ENCODE results near the gene TMIGD3.

TMIGD3 gene

DNA sequence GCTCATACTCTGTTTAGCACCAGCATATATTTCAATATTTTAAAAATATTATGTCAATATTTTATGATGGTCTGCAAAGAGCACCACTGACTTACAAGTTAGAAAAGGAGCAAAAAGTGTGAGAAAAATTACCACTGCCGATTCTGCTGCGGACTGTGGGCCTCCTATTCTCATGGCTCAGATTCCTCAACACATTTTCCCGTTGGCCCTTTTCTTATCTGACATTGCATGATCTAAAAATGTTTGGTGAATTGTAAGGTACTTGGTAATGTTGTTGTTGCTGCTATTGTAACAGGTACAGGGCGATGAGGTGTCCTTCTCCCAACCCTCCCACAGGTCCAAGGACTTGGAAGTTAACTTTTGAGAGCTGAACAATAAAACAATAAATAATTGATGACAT is 28.9 kb downstream of the TMIGD3 start:
- no peak for DNase-seq (ENCODE audit: low spot score)

DNA sequence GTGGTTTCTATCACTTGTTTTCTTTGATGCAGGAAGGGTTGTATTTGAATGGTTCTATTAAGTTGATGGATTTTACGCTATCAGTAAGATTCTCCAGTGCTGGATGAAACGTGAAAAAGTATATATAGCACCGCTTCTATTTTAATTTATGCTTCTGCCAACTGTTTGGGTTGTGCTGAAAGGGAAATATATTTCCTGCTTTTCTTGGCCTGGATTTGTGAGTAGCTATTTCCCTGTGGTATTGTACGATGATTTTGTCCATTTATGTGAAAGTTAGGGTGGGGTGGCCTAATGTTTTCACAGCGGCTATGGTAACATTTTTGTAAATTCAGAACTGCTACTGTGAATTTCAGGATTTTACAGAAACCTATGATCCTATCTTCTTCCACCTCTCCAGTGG is 29.3 kb downstream of the TMIGD3 start:
- DNase-seq (ENCODE audit: low spot score) = no peak

DNA sequence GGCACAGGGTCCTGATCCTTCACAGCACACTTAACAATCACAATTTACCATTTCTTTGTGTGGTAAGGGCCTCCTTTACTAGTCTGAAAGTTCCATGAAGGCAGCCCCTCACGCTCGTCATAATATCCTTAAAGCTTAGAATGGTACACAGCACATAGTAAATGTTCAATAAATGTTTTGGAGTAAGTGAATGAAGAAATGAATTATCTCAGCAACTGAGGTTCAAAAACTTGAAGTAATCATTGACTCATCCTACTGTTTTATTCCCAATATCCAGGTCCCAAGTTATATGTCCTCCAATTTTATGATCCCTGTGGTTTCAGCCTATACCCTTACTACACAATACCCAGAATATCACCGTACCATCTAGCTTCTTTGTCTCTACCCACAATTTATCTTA is 31.9 kb downstream of the TMIGD3 start:
- no peak for DNase-seq (ENCODE audit: low spot score)

DNA sequence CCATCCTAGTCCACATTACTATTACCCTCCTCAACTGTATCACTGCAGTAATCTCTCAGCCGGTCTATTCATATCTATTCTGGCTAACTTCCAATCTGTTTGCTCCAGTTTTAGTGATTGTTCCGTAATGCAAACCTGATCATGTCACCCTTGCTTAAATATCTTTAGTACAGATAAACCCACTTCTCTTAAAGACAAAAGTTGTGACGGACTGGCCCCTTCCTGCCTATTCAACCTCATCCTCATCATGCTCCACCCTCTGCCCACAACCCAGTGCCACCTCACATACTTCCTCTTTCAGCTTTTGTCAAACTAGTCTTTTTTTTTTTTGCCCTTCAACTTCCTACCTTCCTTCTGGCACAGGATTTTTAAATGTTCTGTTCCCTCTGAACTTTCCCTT is 32.4 kb downstream of the TMIGD3 start:
- DNase-seq (ENCODE audit: low spot score) = no peak

DNA sequence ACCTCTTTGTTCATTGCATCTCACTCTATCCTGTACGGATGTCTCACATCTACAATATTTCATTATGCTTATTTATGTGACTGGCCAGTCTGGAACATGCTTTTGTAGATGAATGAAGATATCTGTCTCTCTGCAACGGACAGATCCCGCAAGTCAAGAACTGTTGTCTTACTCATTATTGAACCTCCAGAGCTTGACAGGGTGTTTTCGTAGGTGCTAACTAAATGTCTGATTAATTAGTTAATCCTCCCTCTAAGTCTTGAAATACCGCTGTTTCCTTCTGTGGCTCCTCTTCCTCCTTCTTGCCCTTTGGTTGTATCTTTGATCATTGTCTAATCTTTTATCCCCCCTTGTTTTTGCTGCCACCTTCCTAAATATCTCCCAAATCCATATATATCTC is 32.8 kb downstream of the TMIGD3 start:
- DNase-seq (ENCODE audit: low spot score) = no peak

DNA sequence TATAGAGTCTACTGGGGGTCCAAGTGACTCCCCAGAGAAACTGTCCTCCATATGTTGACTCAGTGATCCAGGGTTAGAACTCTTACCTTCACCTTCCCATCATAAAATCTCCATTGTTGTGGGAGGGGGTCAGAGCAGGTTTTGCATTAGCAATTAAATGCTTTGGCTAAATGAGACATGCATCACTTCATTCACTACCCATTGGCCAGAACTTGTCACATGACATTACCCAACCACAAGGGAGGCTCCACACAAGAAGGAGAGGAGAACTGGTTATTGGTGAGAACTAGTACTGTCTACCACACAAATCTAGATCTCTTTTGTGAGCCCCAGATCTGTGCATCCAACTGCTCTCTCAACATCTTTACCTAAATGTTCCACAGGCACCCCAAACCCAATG is 33.9 kb downstream of the TMIGD3 start:
- DNase-seq (ENCODE audit: low spot score) = no peak

DNA sequence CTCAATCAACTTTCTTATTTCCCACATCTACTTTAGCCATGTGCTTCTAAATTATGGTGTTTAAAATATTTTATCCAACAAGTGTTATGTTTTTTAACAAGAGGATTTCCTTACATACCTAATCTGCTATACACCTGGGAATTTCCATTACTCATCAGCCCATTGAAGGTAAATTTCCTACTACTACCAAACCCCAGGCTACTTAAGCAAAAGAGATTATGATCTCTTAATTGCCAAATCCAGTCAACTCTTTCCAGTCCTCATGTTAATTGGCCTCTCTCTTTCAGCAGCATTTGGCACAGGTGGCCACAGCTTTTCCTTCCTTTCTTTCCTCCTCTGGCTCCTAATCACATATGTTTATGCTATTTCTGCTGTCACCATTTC is 34.7 kb downstream of the TMIGD3 start:
- no peak for DNase-seq (ENCODE audit: low spot score)

DNA sequence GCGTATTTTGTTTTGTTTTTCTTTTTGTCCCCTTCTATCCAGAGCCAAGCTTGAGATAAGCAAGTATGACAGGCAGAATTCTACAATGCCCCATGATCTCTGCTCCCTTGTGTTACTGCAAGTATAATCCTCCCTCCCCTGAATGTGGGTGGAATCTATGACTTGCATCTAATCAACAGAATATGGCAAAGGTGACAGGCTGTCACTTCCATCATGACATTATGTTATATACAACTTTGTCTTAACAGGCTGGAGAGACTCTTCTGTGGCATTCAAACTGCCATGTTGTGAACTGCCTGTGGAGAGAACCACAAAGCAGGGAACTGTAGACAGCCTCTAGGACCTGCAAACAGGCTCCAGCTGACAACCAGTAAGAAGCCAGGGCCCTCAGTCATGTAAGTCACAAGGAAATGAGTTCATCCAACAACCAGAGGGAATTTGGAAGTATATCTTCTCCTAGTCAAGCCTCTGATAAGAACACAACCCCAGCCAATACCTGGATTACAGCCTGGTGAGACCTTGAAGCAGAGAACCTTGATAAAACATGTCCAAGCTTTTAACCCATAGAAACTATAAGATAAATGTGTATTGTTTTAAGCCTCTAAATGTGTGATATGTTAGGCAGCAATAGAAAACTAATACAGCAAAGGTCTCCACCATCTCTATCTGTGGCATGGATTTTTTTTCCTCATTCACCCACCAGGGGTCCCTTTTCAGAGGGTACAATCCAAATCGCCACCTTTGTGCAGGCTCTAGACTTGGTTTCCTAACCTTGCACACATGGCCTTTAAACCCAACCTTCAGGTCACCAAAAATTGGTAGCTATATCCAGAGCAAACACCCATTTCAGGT is 35.3 kb downstream of the TMIGD3 start:
- no peak for DNase-seq (ENCODE audit: low spot score)

DNA sequence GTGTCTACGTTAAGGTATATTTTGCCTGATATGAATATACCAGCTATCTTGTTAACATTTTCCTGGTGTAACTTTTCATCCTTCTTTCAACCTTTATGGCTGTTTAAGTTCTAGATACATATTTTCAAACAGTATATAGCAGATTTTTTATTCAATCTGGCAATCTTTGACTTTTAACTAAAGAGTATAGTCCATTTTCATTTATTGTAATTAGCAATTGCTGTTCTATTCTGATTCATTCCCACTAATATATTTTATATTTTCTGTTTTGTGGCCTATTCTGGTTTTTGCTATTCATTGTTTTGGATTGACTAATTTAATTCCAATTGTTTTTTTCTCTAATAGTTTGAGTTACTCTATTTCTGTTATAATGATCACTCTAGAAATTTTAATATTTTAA is 37.0 kb downstream of the TMIGD3 start:
- DNase-seq (ENCODE audit: low spot score) = no peak

DNA sequence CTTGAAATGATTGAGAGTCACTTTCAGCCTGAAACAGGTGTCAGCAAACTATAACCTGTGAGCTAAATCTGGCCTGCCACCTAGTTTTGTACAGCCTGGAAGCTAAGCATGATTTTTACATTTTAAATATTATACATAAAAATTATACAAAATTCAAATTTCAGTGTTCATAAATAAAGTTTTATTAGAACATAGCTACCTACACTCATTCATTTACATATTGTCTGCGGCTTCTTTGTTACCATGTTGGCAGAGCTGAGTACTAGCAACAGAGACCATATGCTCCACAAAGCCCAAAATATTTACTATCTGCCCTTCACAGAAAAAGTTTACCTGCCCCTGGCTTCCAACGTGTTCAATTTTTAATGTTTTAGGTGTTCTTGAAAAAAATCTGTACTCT is 37.7 kb downstream of the TMIGD3 start:
- no peak for DNase-seq (ENCODE audit: low spot score)

DNA sequence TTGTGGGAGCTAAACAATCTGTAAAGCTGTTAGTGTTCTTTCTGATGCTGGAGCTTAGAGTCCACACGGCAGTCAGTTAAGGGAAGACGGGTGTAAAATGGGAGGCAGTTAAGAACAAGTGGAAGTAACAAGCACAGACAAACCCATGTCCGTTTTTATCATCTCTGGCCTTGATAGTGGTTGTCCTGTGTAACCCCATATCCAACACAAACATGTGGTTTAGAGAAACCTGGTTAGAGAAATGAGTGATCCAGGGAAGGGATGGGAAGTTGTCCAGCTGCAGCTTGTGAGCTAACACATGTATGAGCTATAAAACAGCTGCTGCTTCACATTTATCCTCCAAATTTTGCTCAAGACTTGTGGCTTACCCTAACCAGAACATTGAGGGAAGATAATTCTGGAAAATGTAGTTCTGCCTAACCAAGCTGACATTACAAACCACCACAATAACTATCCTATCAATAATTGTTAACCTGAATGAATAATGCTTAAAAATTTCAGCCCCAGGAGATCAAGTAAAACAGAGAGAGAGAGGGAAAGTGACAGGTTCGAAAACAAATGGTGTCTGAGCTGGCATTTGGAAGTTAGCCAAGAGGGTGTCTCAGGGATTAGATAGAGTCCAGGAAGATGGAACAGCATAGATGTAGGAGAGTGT is 40.3 kb downstream of the TMIGD3 start:
- DNase-seq (ENCODE audit: low spot score) = no peak

DNA sequence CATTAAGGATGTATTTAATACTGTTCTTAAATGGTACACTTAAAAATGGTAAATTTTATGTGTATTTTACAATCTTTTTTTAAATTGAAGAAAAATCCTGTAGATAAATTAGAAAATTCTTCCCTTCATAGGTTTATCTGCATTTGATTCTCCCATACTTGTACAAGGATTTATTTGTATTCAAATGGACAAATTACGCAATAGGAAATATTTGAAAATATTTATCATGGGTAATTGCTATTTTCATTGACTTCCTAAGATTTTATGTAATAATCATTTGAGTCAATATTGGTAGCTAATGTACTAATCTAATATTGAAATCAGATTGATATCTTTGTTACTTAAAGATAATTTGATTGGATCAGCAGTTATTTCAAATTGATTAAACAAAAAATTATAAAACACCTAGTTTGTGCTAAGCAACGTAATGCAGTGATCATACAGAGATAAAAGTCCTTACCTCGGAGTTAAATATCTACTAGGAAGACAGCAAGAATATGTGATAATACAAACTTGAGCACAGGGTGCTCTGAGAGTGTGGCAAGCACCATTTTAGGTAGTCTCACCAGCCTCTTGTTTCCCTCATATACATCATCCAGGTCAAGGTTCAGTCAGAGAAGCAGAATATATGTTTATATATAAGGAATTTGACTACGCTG is 40.9 kb downstream of the TMIGD3 start:
- no peak for DNase-seq (ENCODE audit: low spot score)

DNA sequence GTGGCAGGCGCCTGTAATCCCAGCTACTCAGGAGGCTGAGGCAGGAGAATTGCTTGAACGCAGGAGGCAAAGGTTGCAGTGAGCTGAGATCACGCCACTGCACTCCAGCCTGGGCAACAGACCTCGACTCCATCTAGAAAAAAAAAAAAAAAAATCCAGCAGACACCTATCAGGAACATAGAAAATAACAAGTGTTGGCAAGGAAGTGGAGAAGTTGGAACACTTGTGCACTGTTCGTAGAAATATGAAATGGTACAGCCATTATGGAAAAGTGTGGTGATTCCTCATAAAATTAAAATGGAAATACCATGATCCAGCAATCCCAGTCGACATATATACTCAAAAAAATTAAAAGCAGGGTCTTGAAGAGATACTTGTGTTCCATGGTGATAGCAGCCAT is 41.7 kb downstream of the TMIGD3 start:
- DNase-seq (ENCODE audit: low spot score) = no peak

DNA sequence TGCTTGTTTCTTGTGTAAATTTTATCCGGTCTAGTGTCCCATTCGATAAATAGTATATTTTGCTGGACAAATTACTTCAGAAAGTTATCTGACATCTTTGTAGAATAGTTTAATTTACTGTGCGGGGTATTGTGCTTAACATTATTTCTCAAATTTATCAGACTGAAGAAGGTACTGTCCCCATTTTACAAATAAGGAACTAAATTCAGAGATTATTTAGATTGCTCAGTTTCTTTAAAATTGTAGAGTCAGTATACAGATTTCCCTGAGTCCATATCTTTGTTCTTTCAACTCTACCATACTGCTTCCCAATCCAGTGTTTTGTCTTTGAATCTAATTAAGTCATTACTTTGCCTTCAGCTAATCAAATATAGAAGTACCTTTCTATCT is 47.8 kb downstream of the TMIGD3 start:
- no peak for DNase-seq (ENCODE audit: low spot score)

DNA sequence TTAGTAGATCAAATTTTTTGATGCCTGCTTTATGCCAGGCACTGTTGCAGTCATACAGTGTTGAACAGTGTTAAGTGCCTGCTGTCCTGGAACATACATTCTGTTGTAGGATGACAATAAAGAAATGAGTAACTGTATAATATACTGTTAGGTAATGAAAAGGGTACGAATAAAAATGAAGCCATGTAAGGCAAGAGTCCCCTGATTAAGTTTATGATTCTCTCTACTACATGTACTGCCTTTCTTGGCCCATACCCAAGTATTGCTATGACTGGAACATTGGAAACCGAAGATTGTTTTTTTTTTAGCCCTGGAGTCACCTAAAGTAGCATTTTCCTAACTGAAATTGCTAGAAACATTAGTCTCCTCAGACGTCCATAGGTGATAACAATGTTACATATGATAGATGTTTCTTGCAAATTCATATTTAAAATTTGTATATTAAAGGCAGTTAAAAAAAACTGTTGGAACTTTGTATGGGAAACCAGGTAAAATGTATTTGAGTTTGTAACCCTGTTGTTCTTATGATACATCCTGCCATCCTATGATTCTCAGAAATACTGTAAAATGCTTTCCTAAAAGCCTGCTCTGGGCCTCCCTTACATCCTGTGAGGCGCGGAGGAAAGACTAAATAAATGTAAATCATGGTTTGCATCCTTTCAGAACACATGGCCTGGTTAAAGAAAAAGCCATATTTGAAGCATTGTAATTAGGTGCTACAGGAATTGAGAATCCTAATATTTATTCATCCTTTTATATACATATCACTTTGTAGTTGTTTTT is 48.4 kb downstream of the TMIGD3 start:
- DNase-seq (ENCODE audit: low spot score) = no peak

DNA sequence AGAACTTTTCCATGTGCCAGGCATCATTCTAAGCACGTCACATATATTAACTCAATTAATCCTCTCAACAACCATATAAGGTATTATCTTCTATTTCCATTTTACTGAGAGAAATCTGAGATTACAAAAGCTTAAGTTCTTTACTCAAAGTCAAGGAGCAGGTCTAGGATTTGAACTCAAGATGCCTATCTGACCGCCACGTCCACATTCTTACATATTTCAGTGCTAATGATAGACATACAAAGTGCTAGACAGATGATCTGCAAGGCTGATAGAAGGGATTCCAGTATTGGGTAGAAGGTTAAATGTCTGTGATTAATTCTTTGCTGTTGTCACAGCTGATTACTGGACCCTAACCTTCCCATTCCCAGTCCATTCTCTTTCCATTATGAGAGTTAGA is 49.7 kb downstream of the TMIGD3 start:
- DNase-seq (ENCODE audit: low spot score) = no peak

DNA sequence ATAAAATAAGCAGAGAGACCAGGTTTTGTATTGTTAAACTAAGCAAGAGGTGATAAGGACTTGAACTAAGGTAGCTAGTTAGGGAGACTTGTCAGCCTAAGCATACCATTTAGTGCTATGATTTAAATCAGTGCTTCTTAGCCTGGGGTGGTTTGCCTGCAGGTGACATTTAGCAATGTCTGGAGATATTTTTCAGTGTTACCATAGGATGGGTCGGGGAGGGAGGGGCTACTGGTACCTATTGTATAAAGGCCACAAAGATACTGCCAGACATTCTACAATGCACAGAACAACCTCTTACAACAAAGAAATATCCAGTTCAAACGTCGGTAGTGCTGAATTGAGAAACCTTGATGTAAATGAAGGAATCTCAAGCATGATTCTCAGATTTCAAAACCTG is 50.9 kb downstream of the TMIGD3 start:
- DNase-seq (ENCODE audit: low spot score) = no peak

DNA sequence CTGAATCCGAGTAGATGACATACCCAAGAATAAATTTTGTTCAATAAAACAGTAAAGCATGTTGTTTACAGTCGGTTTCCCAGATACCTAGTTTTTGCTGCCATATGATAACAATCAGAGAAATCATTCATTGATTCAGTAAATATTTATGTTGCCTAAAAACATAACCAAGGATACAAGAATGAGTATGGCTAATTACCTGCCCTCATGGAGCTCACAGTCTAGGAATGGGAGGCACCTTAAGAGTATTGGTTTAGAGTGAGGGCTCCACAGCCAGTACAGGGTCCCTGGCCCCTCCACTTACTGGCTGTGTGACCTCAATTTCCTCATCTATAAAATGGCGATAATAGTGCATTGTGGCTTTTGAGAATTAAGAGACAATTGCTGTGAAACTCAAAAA is 53.2 kb downstream of the TMIGD3 start:
- no peak for DNase-seq (ENCODE audit: low spot score)

DNA sequence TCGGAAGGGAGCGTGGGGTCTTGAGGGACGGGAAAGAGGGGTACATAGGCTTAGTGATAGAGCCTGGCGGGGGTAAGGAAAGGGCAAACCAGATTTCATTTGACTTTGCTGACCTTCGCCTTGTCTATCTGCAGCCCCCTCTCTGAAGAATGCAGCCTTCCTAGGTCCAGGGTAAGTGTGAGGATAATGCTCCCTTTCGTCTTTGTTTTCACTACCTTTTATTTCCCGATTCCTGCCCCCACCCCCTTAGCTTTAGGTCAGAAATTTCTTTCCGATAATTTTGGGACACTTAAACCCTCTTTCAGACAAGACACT is 53.8 kb downstream of the TMIGD3 start:
- DNase-seq (ENCODE audit: low spot score) = no peak

DNA sequence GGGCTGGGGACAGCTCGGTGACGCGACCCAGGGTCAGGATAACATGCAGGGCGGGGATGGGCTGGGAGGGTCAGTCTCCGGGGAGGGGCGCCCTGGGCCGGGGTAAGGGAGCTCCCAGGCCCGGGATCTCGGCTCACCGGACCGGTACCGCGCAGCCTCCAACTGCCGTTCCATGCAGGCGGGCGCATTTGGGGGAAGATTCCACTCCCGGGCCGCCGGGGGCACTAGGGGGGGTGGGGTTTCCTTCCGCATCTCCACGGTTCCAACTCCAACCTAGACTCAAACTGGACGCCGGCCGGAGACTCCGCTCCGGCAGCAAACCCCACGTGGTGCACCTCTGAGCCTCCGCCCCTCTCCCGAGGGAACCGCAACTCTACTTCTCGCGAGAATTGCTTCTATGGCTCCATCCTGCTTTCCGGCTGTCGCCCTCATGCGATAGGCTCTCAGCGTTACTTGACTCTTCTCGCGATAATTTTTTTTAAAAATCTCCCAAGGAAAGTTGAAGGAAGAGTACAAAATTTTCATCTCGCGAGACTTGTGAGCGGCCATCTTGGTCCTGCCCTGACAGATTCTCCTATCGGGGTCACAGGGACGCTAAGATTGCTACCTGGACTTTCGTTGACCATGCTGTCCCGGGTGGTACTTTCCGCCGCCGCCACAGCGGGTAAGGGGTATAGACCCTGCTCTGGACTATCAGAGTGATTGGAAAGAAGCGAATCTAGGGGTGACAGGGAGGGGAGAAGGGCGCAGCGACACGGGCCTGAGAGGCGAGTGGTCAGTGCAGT is 54.3 kb downstream of the TMIGD3 start, which contains the start of the genes ATP5PB and WDR77:
TSS of gene ATP5PB (plus strand) at position 547 of the 785 bp plus-strand sequence. CDS start at position 625, 78 bp downstream.
TSS of gene WDR77 (minus strand) at position 339 of the 785 bp plus-strand sequence. CDS start at position 252, 87 bp downstream.
- DNase-seq (ENCODE audit: low spot score) = peak; percentile 99

DNA sequence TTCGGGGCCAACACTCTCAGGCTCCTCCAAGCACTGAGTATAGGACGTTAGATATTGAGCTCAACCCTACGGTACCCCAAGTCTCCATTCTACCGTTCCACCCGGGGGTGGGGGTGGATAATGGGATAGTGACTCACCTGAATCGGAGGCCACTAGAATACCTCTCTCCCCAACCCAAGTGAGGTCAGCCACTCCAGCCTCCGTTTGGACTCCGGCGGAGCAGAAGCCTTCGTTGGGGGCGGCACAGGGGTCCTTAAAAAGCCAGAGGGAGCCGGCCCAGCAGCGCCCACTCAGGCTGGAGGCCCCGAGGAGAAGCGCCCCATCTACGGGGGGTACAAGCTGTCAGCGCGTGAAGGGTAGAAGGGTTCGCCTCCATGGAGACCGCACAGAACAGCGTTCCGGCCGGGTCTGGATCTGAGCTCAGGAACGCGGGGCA is 54.9 kb downstream of the TMIGD3 start:
- DNase-seq (ENCODE audit: low spot score) = peak; percentile 6
